K562 treated with DMSO at 1 percent for 12 hours (cell line): ENCODE results near the gene RNF181. TPM values are rescaled to one million over a fixed set of nuclear protein-coding genes. Genes with fewer than 3 reads are reported as not detected.

Experiments used
- total RNA-seq: library from RNA; unstranded; fragments of 300-600 nt; gene quantifications from 2 replicates; pipeline ENCODE4 v1.2.3, GENCODE V29; 2022; ENCODE audit not compliant: insufficient read depth

RNF181 gene, protein sequence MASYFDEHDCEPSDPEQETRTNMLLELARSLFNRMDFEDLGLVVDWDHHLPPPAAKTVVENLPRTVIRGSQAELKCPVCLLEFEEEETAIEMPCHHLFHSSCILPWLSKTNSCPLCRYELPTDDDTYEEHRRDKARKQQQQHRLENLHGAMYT
- 250 and 334 TPM in 2 replicates for total RNA-seq

GRCh38 chr2:85595301-85596025 lies at the start of gene RNF181:
TSS of gene RNF181 (plus strand) at chr2:85595745. CDS start at chr2:85595764, 19 bp downstream.

DNA sequence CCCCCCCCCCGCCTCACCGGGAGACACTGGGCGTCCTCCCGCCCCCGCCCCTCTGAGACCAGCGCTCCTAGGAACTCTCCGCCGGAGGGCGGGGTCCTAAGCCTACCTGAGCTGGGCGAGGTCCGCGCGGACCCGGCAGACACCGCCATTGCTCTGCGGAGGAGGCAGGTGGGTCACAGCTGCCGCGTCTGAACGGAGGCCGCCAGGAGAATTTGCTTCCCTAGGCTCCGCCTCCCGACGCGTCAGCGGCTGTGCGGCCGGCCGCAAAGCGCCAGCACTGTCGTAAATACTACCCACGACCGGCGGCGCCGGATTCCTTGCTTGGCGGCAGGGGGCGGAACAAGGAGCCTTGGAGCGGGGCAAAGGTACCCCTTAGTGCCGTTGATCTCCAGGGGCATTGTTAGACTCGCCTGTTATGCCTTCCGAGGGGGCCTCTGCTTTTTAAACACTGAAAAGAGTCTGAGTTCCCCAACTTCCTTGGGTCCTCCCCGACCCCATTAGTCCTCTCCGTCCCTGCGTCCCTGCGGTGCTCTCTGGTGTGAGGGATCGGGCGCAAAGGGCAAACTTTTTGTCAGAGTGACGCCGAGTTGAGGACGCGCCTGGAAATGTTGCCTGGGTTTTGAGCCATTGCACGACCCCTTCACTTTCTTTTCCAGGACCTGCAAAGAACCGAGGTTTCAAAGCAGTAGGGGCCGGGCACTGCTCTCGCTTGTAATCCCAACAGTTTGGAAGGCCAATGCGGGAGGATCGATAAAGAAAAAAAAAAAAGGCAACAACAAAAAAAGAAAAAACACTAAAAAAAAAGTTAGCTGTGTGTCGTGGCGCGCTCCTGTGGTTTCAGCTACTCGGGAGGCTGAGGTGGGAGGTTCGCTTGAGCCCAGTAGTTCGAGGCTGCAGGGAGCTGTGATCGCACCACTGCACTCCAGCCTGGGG lies 34.0 kb upstream of the RNF181 start, which contains the start of gene GGCX:
GGCX (minus strand) TSS at position 214 of the 933 bp plus-strand sequence; CDS start at position 149, 65 bp downstream.

GRCh38 chr2:85577386-85578242 lies 17.9 kb upstream of the RNF181 start, which contains the start of gene VAMP8:
TSS of gene VAMP8 (plus strand) at chr2:85577586. CDS start at chr2:85577647, 61 bp downstream.

GRCh38 chr2:85584354-85584856 lies 11.1 kb upstream of the RNF181 start, which contains the start of gene VAMP5:
TSS of gene VAMP5 (plus strand) at chr2:85584431. CDS start at chr2:85584491, 60 bp downstream.

GRCh38 chr2:85602476-85603234 lies 7.1 kb downstream of the RNF181 start, which contains the start of gene TMEM150A:
TSS of gene TMEM150A (minus strand) at chr2:85602698. CDS start at chr2:85601948, 750 bp downstream.

GRCh38 chr2:85611705-85612587 lies 16.4 kb downstream of the RNF181 start, which contains the start of gene C2orf68:
TSS of gene C2orf68 (minus strand) at chr2:85612066. CDS start at chr2:85611984, 82 bp downstream.

Other genes with a start within 250 kb of the RNF181 start
- 20.0 and 38.5 TPM in 2 replicates for gene RETSAT, start 241.2 kb upstream of the RNF181 start, total RNA-seq
- gene ELMOD3, start 241.0 kb upstream of the RNF181 start, total RNA-seq = 17.5 and 31.3 TPM in 2 replicates
- 80.0 and 155 TPM in 2 replicates for gene CAPG, start 185.4 kb upstream of the RNF181 start, total RNA-seq
- not detected in 2 replicates for gene SH2D6, start 177.0 kb upstream of the RNF181 start, total RNA-seq
- 65.4 and 197 TPM in 2 replicates for gene MAT2A, start 56.6 kb upstream of the RNF181 start, total RNA-seq
- 12.8 and 25.0 TPM in 2 replicates for gene GGCX, start 34.3 kb upstream of the RNF181 start, total RNA-seq
- 157 and 192 TPM in 2 replicates for gene VAMP8, start 18.2 kb upstream of the RNF181 start, total RNA-seq
- gene VAMP5, start 11.3 kb upstream of the RNF181 start, total RNA-seq = 3.6 TPM in 1 of 2 replicates, not detected in the other
- gene TMEM150A, start 7.0 kb downstream of the RNF181 start, total RNA-seq = 18.0 and 19.7 TPM in 2 replicates
- gene C2orf68, start 16.3 kb downstream of the RNF181 start, total RNA-seq = 26.1 and 53.7 TPM in 2 replicates
- gene USP39, start 20.4 kb downstream of the RNF181 start, total RNA-seq = 60.4 and 106 TPM in 2 replicates
- gene SFTPB, start 72.5 kb downstream of the RNF181 start, total RNA-seq = not detected in 2 replicates
- gene GNLY, start 98.6 kb downstream of the RNF181 start, total RNA-seq = not detected in 2 replicates
- gene ATOH8, start 158.2 kb downstream of the RNF181 start, total RNA-seq = not detected in 2 replicates